Gastrocnemius medialis (tissue), 4 donors: Measurements from ENCODE around the gene PLXNB1.

Experiments used
- CTCF ChIP-seq, 5 experiments: fragments of 450-650 bp in 3 of 5; fragments of 200-600 bp in 2 of 5; sonication (generic) in 2 of 5; IDR thresholded peaks in 4 of 5; conservative IDR thresholded peaks in 1 of 5; 1 replicate in 4 of 5; 2 replicates in 1 of 5; pipeline ENCODE4 v1.5.1; 2016 to 2019; ENCODE audit warnings: antibody characterized with exemption in 5 of 5, mild to moderate bottlenecking in 3 of 5, moderate library complexity in 3 of 5
- POLR2A ChIP-seq, 2 donors: fragments of 450-650 bp; IDR thresholded peaks; one replicate each; pipeline ENCODE4 v1.6.1; 2017; ENCODE audit warnings: antibody characterized with exemption in 2 of 2, mild to moderate bottlenecking in 2 of 2, moderate library complexity in 2 of 2

- TF ChIP-seq CTCF (IDR thresholded peaks at IDR 0.05 in 4 of 5, conservative IDR thresholded peaks at IDR 0.05 in 1 of 5) (no peak), POLR2A (IDR thresholded peaks at IDR 0.05) (no peak)
These were observed 26.6 kb upstream of the PLXNB1 start for GRCh38 chr3:48456456-48456855.
